Panc1 (cell line): ENCODE measurements around the gene LKAAEAR1. TPM values are rescaled to one million over a fixed set of nuclear protein-coding genes. Genes with fewer than 3 reads are reported as not detected.

Experiments used
- ATAC-seq: fragments of 200-7000 bp; cut with Tn5 transposase; 2 replicates; pipeline ENCODE4 v1.9.1; 2020; ENCODE audit warnings: mild to moderate bottlenecking, moderate library complexity
- BruUV-seq: library from RNA; stranded (reverse); fragments of 400-500 nt; replicated peaks from 2 replicates; lab custom pipeline; 2021; lab: Mats Ljungman, UMichigan
- CTCF ChIA-PET: fragments of 300-600 bp; sonication (Branson Sonifier 250); formaldehyde crosslinking; loops from one replicate; lab custom pipeline; 2022; ENCODE audit warnings: antibody characterized with exemption; lab: Charles Lee
- POLR2A ChIA-PET: fragments of 300-600 bp; sonication (Branson Sonifier 250); formaldehyde crosslinking; loops from one replicate; lab custom pipeline; 2022; ENCODE audit warnings: antibody characterized with exemption; lab: Charles Lee
- DNase-seq: peaks from one replicate; pipeline ENCODE4 v3.0.0-alpha.2; 2010; ENCODE audit warnings: low read depth, low spot score
- H3K27ac ChIP-seq: 2 replicates; pipeline ENCODE4 v1.5.1; 2011; ENCODE audit warnings: mild to moderate bottlenecking, low read length, inconsistent platforms
- H3K27me3 ChIP-seq: fragments of 200-500 bp; sonication (Bioruptor generic); 2 replicates; pipeline ENCODE4 v1.6.0; 2014; ENCODE audit warnings: low read length, inconsistent platforms; ENCODE audit not compliant: control insufficient read depth, insufficient read depth
- H3K36me3 ChIP-seq: fragments of 200-500 bp; sonication (Bioruptor generic); 2 replicates; pipeline ENCODE4 v1.5.1; 2014; ENCODE audit warnings: inconsistent platforms, mild to moderate bottlenecking, low read length, moderate library complexity; ENCODE audit not compliant: control insufficient read depth, insufficient read depth
- H3K4me1 ChIP-seq: 2 replicates; pipeline ENCODE4 v1.5.1; 2011; ENCODE audit warnings: inconsistent platforms, mild to moderate bottlenecking, low read length, moderate library complexity; ENCODE audit not compliant: control insufficient read depth, insufficient read depth
- H3K4me3 ChIP-seq, 2 experiments: 2 replicates each; pipeline ENCODE4 v1.5.1; 2011 to 2012; ENCODE audit warnings: low read depth in 2 of 2, low read length in 2 of 2, mild to moderate bottlenecking in 2 of 2, inconsistent platforms in 1 of 2, moderate library complexity in 1 of 2
- H3K9me3 ChIP-seq: fragments of 200-500 bp; sonication (Bioruptor generic); 2 replicates; pipeline ENCODE4 v1.5.1; 2014; ENCODE audit warnings: low read depth, mild to moderate bottlenecking, inconsistent platforms, low read length, moderate library complexity; ENCODE audit not compliant: control insufficient read depth, insufficient read depth
- CTCF ChIP-seq: fragments of 450-650 bp; IDR thresholded peaks from 2 replicates; pipeline ENCODE4 v1.5.1; 2017; ENCODE audit warnings: mild to moderate bottlenecking
- POLR2AphosphoS5 ChIP-seq: IDR thresholded peaks from 2 replicates; pipeline ENCODE4 v1.6.1; 2012; ENCODE audit warnings: mild to moderate bottlenecking, low read depth, low read length, moderate library complexity
- SIN3A ChIP-seq: IDR thresholded peaks from 2 replicates; pipeline ENCODE4 v1.6.1; 2012; ENCODE audit warnings: low read depth, mild to moderate bottlenecking, low read length, moderate library complexity, borderline replicate concordance; ENCODE audit not compliant: insufficient read depth
- TCF7L2 ChIP-seq: IDR thresholded peaks from 2 replicates; pipeline ENCODE4 v1.6.1; 2011; ENCODE audit warnings: mild to moderate bottlenecking, low read depth, low read length, inconsistent platforms
- in situ Hi-C: cut with HindIII; loops from 2 replicates; pipeline ENCODE4 v1.10.0; 2016; ENCODE audit warnings: low sequenced_read_pairs, low pct_unique_long_range_greater_than_20kb
- intact Hi-C: fragments of 100-400 bp; cut with micrococcal nuclease; formaldehyde crosslinking; loops from one replicate; pipeline ENCODE4 v1.10.0; 2022; ENCODE audit not compliant: unreplicated experiment
- total RNA-seq: library from RNA; stranded (reverse); gene quantifications from one replicate; pipeline ENCODE4 v1.2.1, GENCODE V29; 2021; ENCODE audit not compliant: unreplicated experiment
- TF ChIP-seq, protein P1 (sequence below), 2 experiments: IDR thresholded peaks; 2 replicates each; pipeline ENCODE4 v1.6.1; 2011 to 2012; ENCODE audit warnings: low read depth in 2 of 2, control low read depth in 1 of 2, low read length in 1 of 2, mild to moderate bottlenecking in 1 of 2, moderate library complexity in 1 of 2; ENCODE audit not compliant: insufficient read depth in 1 of 2

LKAAEAR1 gene
- total RNA-seq, 1 experiment from 2014 or later = 0.67 TPM

DNA sequence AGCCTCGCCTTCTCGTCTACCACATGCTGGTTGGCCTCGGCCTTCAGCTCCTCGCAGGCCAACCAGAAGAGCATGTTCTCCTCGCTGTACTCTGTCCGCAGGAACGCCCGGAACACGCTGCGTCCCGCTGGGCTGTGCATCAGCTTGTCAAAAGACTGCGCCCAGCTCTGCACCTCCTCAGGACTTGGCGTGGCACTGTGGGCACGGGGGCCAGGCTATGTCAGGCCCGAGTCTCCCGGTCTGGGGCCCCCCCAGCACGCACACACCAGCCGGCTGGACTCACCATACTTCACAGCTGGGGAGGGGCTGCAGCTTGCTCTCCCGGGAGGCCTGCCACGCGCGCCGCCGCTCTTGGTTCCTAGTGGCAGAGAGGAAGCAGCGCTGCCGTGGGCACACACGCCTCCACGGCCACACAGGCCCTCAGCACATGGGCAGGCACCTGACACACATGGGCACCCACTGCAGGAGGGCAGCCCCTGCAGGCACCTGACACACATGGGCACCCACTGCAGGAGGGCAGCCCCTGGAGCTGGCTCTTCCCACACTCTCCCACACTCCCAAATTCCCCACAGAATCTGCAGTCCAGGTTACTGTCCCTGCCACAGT lies 9.9 kb downstream of the LKAAEAR1 start:
- BruUV-seq = no TSS peak
- TF ChIP-seq POLR2AphosphoS5 (no peak), CTCF (no peak), SIN3A (no peak), TCF7L2 (no peak)
- TF ChIP-seq, protein P1, sequence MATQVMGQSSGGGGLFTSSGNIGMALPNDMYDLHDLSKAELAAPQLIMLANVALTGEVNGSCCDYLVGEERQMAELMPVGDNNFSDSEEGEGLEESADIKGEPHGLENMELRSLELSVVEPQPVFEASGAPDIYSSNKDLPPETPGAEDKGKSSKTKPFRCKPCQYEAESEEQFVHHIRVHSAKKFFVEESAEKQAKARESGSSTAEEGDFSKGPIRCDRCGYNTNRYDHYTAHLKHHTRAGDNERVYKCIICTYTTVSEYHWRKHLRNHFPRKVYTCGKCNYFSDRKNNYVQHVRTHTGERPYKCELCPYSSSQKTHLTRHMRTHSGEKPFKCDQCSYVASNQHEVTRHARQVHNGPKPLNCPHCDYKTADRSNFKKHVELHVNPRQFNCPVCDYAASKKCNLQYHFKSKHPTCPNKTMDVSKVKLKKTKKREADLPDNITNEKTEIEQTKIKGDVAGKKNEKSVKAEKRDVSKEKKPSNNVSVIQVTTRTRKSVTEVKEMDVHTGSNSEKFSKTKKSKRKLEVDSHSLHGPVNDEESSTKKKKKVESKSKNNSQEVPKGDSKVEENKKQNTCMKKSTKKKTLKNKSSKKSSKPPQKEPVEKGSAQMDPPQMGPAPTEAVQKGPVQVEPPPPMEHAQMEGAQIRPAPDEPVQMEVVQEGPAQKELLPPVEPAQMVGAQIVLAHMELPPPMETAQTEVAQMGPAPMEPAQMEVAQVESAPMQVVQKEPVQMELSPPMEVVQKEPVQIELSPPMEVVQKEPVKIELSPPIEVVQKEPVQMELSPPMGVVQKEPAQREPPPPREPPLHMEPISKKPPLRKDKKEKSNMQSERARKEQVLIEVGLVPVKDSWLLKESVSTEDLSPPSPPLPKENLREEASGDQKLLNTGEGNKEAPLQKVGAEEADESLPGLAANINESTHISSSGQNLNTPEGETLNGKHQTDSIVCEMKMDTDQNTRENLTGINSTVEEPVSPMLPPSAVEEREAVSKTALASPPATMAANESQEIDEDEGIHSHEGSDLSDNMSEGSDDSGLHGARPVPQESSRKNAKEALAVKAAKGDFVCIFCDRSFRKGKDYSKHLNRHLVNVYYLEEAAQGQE (IDR thresholded peaks at IDR 0.05; ENCODE audit: insufficient read depth in 1 of 2, low read depth in 2 of 2, low read length in 1 of 2) = no peak
- POLR2A ChIA-PET = no interaction called here

GRCh38 chr20:64073476-64074183 lies 10.6 kb downstream of the LKAAEAR1 start:
- no peaks in the 10 kb centered on the region for H3K36me3 ChIP-seq
- ATAC-seq = no peak
- no peaks in the 10 kb centered on the region for H3K9me3 ChIP-seq
- BruUV-seq = no TSS peak
- intact Hi-C loops (no loop called here), in situ Hi-C loops (no loop called here)
- POLR2A ChIA-PET = no interaction called here
- CTCF ChIA-PET = no interaction called here
- no peak for DNase-seq
- H3K27ac ChIP-seq = no peak overlapping the region
- no peak overlapping the region for H3K4me3 ChIP-seq
- H3K27me3 ChIP-seq = no peaks in the 10 kb centered on the region
- TF ChIP-seq, protein P1 (IDR thresholded peaks at IDR 0.05; ENCODE audit: insufficient read depth in 1 of 2, low read depth in 2 of 2, low read length in 1 of 2) = no peak
- TF ChIP-seq TCF7L2 = no peak
- no peak for TF ChIP-seq SIN3A
- TF ChIP-seq POLR2AphosphoS5 = no peak
- no peak for TF ChIP-seq CTCF
- H3K4me1 ChIP-seq = peaks cover 9% of the 10 kb centered on the region

More for the DNA sequence above, 9.9 kb downstream of the LKAAEAR1 start:
- H3K27ac ChIP-seq = no peak overlapping the region
- in situ Hi-C loops = no loop called here
- CTCF ChIA-PET = no interaction called here
- intact Hi-C loops = no loop called here
- DNase-seq (no peak), ATAC-seq (no peak)
- no peaks in the 10 kb centered on the region for H3K27me3 ChIP-seq
- peaks cover 12% of the 10 kb centered on the region for H3K4me1 ChIP-seq
- H3K36me3 ChIP-seq = no peaks in the 10 kb centered on the region
- H3K9me3 ChIP-seq = no peaks in the 10 kb centered on the region
- no peak overlapping the region for H3K4me3 ChIP-seq
